Naive thymus-derived CD4-positive, alpha-beta T cell (primary cell): ENCODE data around the gene CA12. TPM values are rescaled to one million over a fixed set of nuclear protein-coding genes. Genes with fewer than 3 reads are reported as not detected.

Experiments
- ATAC-seq: fragments of 150-1000 bp; cut with Tn5 transposase; 2 replicates; pipeline ENCODE4 v1.10.0; 2021; ENCODE audit warnings: mild to moderate bottlenecking, moderate library complexity
- CTCF ChIA-PET: fragments of 350-600 bp; sonication (Branson Sonifier 250); formaldehyde crosslinking; loops from one replicate; lab custom pipeline; 2021; ENCODE audit warnings: antibody characterized with exemption; lab: Charles Lee
- POLR2A ChIA-PET: fragments of 350-600 bp; sonication (Branson Sonifier 250); formaldehyde crosslinking; loops from one replicate; lab custom pipeline; 2021; ENCODE audit warnings: antibody characterized with exemption, inconsistent platforms; lab: Charles Lee
- DNase-seq, 9 donors: peaks; one replicate each; pipeline versions ENCODE4 v3.0.0 to v3.0.0-alpha.2; 2020 to 2022; ENCODE audit warnings: mixed read lengths in 1 of 9
- H3K27ac ChIP-seq: one replicate; pipeline ENCODE4 v1.7.0; 2013; ENCODE audit warnings: mild to moderate bottlenecking, low read depth, low read length, moderate library complexity
- H3K27me3 ChIP-seq, 2 donors: one replicate each; pipeline ENCODE4 v1.7.0; 2013; ENCODE audit warnings: low read length in 2 of 2, mild to moderate bottlenecking in 2 of 2, moderate library complexity in 2 of 2; ENCODE audit not compliant: control insufficient read depth in 2 of 2, insufficient read depth in 2 of 2
- H3K36me3 ChIP-seq, 3 experiments: 1 replicate in 2 of 3; 2 replicates in 1 of 3; pipeline ENCODE4 v1.7.0; 2013; ENCODE audit warnings: low read length in 3 of 3, mild to moderate bottlenecking in 3 of 3, moderate library complexity in 1 of 3; ENCODE audit not compliant: insufficient read depth in 3 of 3, control insufficient read depth in 2 of 3
- H3K4me1 ChIP-seq, 2 donors: one replicate each; pipeline ENCODE4 v1.7.0; 2013; ENCODE audit warnings: low read length in 2 of 2, mild to moderate bottlenecking in 2 of 2, moderate library complexity in 1 of 2; ENCODE audit not compliant: control insufficient read depth in 2 of 2, insufficient read depth in 2 of 2
- H3K4me3 ChIP-seq: 2 replicates; pipeline ENCODE4 v1.7.0; 2013; ENCODE audit warnings: mild to moderate bottlenecking, low read length
- H3K9me3 ChIP-seq, 3 experiments: 1 replicate in 2 of 3; 2 replicates in 1 of 3; pipeline ENCODE4 v1.7.0; 2013; ENCODE audit warnings: low read length in 3 of 3; ENCODE audit not compliant: control insufficient read depth in 2 of 3
- H3K27ac Mint-ChIP-seq, 9 donors: one replicate each; pipeline ENCODE4 v1.8.0; 2020 to 2022; ENCODE audit warnings: mixed read lengths in 9 of 9, mild to moderate bottlenecking in 8 of 9, moderate library complexity in 5 of 9, inconsistent platforms in 2 of 9
- H3K27me3 Mint-ChIP-seq, 5 donors: one replicate each; pipeline ENCODE4 v1.8.0; 2021 to 2022; ENCODE audit warnings: mixed read lengths in 5 of 5, mild to moderate bottlenecking in 1 of 5
- H3K36me3 Mint-ChIP-seq, 5 donors: one replicate each; pipeline ENCODE4 v1.8.0; 2020 to 2022; ENCODE audit warnings: mixed read lengths in 5 of 5, mild to moderate bottlenecking in 3 of 5, inconsistent platforms in 1 of 5
- H3K4me1 Mint-ChIP-seq, 7 donors: one replicate each; pipeline ENCODE4 v1.8.0; 2020 to 2022; ENCODE audit warnings: mixed read lengths in 7 of 7, mild to moderate bottlenecking in 3 of 7, inconsistent platforms in 1 of 7
- H3K4me3 Mint-ChIP-seq, 10 donors: one replicate each; pipeline ENCODE4 v1.8.0; 2020 to 2022; ENCODE audit warnings: mild to moderate bottlenecking in 10 of 10, mixed read lengths in 10 of 10, moderate library complexity in 6 of 10, inconsistent platforms in 2 of 10
- H3K9me3 Mint-ChIP-seq, 11 donors: one replicate each; pipeline ENCODE4 v1.8.0; 2020 to 2022; ENCODE audit warnings: mixed read lengths in 11 of 11, mild to moderate bottlenecking in 4 of 11, inconsistent platforms in 1 of 11, moderate library complexity in 1 of 11
- intact Hi-C, 2 donors: fragments of 100-400 bp; cut with micrococcal nuclease; formaldehyde crosslinking; loops; one replicate each; pipeline ENCODE4 v1.15.1; 2023
- polyA plus RNA-seq, 2 donors: library from polyadenylated mRNA; unstranded; fragments of 300-500 nt; fragmentation: Illumina TruSeq; gene quantifications; one replicate each; pipeline ENCODE4 v1.2.3, GENCODE V29; 2021
- total RNA-seq, 6 experiments: library from RNA in 5 of 6; stranded (reverse) in 5 of 6; gene quantifications; 1 replicate in 5 of 6; 2 replicates in 1 of 6; pipeline ENCODE4 v1.2.3 and lab custom pipeline; 2021 to 2026

The CA12 gene
- total and polyA plus RNA-seq, 7 experiments from 2014 or later, result 0.02 TPM; not detected in 6

DNA sequence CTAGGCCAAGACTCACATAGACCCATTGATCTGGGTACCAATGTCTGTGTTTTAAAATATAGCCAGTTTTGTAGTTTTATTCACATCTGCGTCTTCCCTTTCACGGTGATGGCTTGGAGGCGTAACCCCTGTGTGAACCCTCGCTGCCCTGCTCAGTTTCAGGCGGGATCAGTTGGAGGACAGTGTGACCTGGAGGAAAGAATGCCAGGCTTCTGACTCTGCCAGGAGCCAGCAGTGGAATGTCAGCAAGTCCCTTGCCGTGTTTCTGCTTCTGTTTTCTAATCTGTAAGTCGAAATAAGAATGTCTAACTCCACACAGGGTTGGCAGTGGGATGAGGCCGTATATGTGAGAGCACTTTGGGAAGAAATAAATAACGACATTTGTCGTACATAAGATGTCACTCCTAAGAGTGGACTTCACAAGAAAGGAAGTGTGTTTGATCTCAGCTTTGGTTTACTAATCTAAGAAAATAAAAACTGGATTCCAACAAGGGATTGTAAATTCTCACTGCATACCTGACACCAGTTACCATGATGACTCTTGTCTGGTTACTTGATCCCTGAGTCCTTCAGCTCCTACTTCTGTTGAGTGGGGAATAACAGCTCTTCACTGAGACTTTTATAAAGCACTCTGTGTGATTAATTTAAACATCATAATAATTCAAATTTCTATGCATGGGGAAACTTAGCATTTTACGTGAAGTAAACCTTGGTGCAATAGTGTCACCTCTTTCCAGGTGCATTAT, 6.3 kb upstream of the CA12 start:
- intact Hi-C loops, result no loop called here
- H3K36me3 ChIP-seq, result no peaks in the 10 kb centered on the region
- no peak overlapping the region for H3K27ac ChIP-seq
- DNase-seq, result no peak
- H3K27ac Mint-ChIP-seq, result no peak overlapping the region
- peaks cover 0 to 3% of the 10 kb centered on the region in 2 donors for H3K4me1 ChIP-seq
- ATAC-seq, result no peak
- ChIA-PET CTCF (no interaction called here), POLR2A (interaction anchor here (0.6 to 1.0 kb wide), 2 partner anchors 231 to 1264 kb away, joined by 3 read pairs; partner anchors contain the start of gene RPS27L)
- H3K27me3 ChIP-seq, result no peaks in the 10 kb centered on the region
- H3K4me3 Mint-ChIP-seq, result no peak overlapping the region
- H3K27me3 Mint-ChIP-seq, result peaks cover 20 to 42% (median 29%) of the 10 kb centered on the region in 5 donors
- no peaks in the 10 kb centered on the region for H3K9me3 ChIP-seq
- peaks cover 0 to 8% (median 0%) of the 10 kb centered on the region in 11 donors for H3K9me3 Mint-ChIP-seq
- peaks cover 3 to 14% (median 13%) of the 10 kb centered on the region in 7 donors for H3K4me1 Mint-ChIP-seq
- no peak overlapping the region for H3K4me3 ChIP-seq
- H3K36me3 Mint-ChIP-seq, result peaks cover 0 to 3% (median 0%) of the 10 kb centered on the region in 5 donors

GRCh38 chr15:63385911-63386531, 4.4 kb upstream of the CA12 start:
- Histone ChIP-seq H3K9me3 (no peaks in the 10 kb centered on the region), H3K4me3 (no peak overlapping the region), H3K36me3 (no peaks in the 10 kb centered on the region), H3K27ac (no peak overlapping the region), H3K4me1 (no peaks in the 10 kb centered on the region), H3K27me3 (no peaks in the 10 kb centered on the region)
- peaks cover 0 to 8% (median 0%) of the 10 kb centered on the region in 11 donors for H3K9me3 Mint-ChIP-seq
- ChIA-PET CTCF (no interaction called here), POLR2A (no interaction called here)
- H3K27me3 Mint-ChIP-seq, result peaks cover 39 to 55% (median 44%) of the 10 kb centered on the region in 5 donors
- DNase-seq (no peak), ATAC-seq (no peak)
- intact Hi-C loops, result no loop called here
- H3K27ac Mint-ChIP-seq, result no peak overlapping the region
- H3K36me3 Mint-ChIP-seq, result peaks cover 0 to 3% (median 0%) of the 10 kb centered on the region in 5 donors
- peaks cover 0 to 10% (median 8%) of the 10 kb centered on the region in 7 donors for H3K4me1 Mint-ChIP-seq
- no peak overlapping the region for H3K4me3 Mint-ChIP-seq

DNA sequence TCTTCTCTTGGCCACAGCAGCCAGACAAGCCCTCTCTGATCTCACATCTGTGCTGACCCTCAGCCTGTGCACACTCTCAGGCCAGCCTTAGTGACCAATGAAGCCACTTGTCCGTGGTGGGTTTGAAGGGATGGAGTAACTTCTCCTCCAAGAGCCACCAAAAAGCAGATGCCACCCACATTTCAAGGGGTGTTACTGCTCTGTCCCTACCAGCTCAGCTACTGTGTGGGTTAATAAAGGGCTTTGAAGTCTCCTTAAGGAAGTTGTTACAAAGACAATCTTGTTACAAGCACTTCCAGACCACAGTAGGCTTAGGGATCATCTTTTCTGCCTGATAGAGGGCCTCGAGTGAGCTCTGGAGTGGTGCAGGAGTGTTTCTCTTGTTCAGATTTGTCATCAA, 3.3 kb upstream of the CA12 start:
- peaks cover 49 to 62% (median 52%) of the 10 kb centered on the region in 5 donors for H3K27me3 Mint-ChIP-seq

GRCh38 chr15:63382966-63383710, 1.5 kb upstream of the CA12 start:
- H3K27me3 ChIP-seq, result no peaks in the 10 kb centered on the region
- ATAC-seq, result no peak
- no peak overlapping the region for H3K27ac ChIP-seq
- H3K36me3 Mint-ChIP-seq, result peaks cover 0 to 3% (median 0%) of the 10 kb centered on the region in 5 donors
- peaks cover 0 to 17% (median 12%) of the 10 kb centered on the region in 7 donors for H3K4me1 Mint-ChIP-seq
- peaks cover 54 to 66% (median 61%) of the 10 kb centered on the region in 5 donors for H3K27me3 Mint-ChIP-seq
- H3K4me1 ChIP-seq, result no peaks in the 10 kb centered on the region
- peaks cover 0 to 8% (median 0%) of the 10 kb centered on the region in 11 donors for H3K9me3 Mint-ChIP-seq
- DNase-seq, result no peak
- H3K27ac Mint-ChIP-seq, result no peak overlapping the region
- intact Hi-C loops, result no loop called here
- H3K9me3 ChIP-seq, result no peaks in the 10 kb centered on the region
- H3K4me3 Mint-ChIP-seq, result peak overlapping the region in 1 of 10 donors; percentile 69
- H3K36me3 ChIP-seq, result no peaks in the 10 kb centered on the region
- POLR2A ChIA-PET, result no interaction called here
- H3K4me3 ChIP-seq, result no peak overlapping the region
- CTCF ChIA-PET, result no interaction called here

More for the DNA sequence above, 3.3 kb upstream of the CA12 start:
- ATAC-seq (no peak), DNase-seq (no peak)
- Mint-ChIP-seq H3K36me3 (peaks cover 0 to 3% (median 0%) of the 10 kb centered on the region in 5 donors), H3K27ac (peak overlapping the region in 1 of 9 donors; percentile 78), H3K9me3 (peaks cover 0 to 8% (median 0%) of the 10 kb centered on the region in 11 donors), H3K4me1 (peaks cover 0 to 17% (median 12%) of the 10 kb centered on the region in 7 donors), H3K4me3 (no peak overlapping the region)
- Histone ChIP-seq H3K4me3 (no peak overlapping the region), H3K27me3 (no peaks in the 10 kb centered on the region), H3K27ac (no peak overlapping the region), H3K4me1 (no peaks in the 10 kb centered on the region), H3K36me3 (no peaks in the 10 kb centered on the region), H3K9me3 (no peaks in the 10 kb centered on the region)
- ChIA-PET POLR2A (no interaction called here), CTCF (no interaction called here)
- intact Hi-C loops, result no loop called here

DNA sequence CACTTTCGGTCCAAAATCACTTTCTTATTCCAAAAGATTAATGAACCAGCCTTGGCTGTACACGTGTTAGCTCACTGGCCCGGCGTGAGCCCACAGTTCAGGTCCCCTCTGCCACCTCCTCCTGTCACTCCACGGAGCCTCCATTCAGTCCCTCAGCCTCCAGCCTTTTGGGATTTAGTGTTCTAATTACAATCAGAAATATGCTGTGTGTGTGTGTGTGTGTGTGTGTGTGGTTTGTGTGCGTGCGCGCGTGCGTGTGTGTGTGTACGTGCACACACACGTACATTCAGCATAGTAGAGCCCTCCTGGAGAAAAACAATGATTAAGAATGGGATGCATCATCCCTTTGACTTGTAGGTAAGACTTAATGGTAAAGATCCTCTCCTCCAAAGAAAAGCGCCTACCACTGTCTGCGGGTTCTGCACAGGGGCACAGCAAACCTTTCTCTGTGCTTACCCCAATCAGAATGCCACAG, 801 bp downstream of the CA12 start:
- H3K4me1 Mint-ChIP-seq, result peaks cover 0 to 17% (median 12%) of the 10 kb centered on the region in 7 donors
- DNase-seq (no peak), ATAC-seq (no peak)
- Histone ChIP-seq H3K9me3 (no peaks in the 10 kb centered on the region), H3K36me3 (no peaks in the 10 kb centered on the region), H3K27me3 (no peaks in the 10 kb centered on the region), H3K4me3 (no peak overlapping the region), H3K27ac (no peak overlapping the region), H3K4me1 (no peaks in the 10 kb centered on the region)
- no peak overlapping the region for H3K27ac Mint-ChIP-seq
- H3K4me3 Mint-ChIP-seq, result peak overlapping the region in 9 of 10 donors; percentile 34 to 80 (median 72)
- intact Hi-C loops, result no loop called here
- CTCF ChIA-PET, result no interaction called here
- peaks cover 51 to 70% (median 65%) of the 10 kb centered on the region in 5 donors for H3K27me3 Mint-ChIP-seq
- H3K36me3 Mint-ChIP-seq, result peaks cover 0 to 3% (median 0%) of the 10 kb centered on the region in 5 donors
- H3K9me3 Mint-ChIP-seq, result peaks cover 0 to 5% (median 0%) of the 10 kb centered on the region in 11 donors
- POLR2A ChIA-PET, result no interaction called here

DNA sequence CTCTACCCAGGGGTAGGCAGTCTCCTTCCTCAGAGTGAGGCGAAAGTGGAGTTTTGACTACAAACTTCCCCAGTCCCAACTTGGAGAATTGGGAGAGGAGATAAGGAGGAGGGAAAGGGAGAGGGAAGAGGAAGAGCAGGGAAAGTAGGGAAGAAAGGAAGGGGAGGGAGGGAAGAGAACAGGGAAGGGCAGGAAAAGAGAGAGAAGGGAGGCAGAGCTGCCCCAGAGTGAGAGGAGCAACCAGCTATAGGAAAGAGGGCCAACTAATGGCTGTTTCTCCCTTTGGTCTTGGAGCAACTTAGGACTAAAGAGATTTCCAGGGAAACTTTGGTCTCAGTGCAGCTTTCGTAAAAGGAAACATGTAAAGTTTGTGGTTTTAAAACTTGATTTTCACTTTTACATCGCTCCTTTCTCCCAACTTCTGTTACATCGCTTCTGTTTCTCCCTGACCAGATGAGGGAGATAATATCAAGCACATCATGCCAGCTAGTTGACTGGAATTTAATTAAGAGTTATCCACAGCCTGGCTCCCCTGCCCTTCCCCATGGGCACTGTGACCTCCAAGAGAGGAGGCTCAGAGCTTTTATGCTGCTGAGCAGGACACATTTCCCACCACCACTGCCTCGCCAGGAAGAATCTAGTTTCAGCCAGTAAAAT, 1.4 kb downstream of the CA12 start:
- H3K4me1 ChIP-seq, result no peaks in the 10 kb centered on the region
- no peak for DNase-seq
- H3K9me3 ChIP-seq, result no peaks in the 10 kb centered on the region
- intact Hi-C loops, result no loop called here
- H3K36me3 Mint-ChIP-seq, result peaks cover 0 to 3% (median 0%) of the 10 kb centered on the region in 5 donors
- H3K27ac Mint-ChIP-seq, result no peak overlapping the region
- no peak for ATAC-seq
- H3K27me3 Mint-ChIP-seq, result peaks cover 51 to 70% (median 65%) of the 10 kb centered on the region in 5 donors
- no peaks in the 10 kb centered on the region for H3K27me3 ChIP-seq
- ChIA-PET POLR2A (no interaction called here), CTCF (no interaction called here)
- H3K4me3 Mint-ChIP-seq, result peak overlapping the region in 6 of 10 donors; percentile 13 to 78 (median 56)
- no peaks in the 10 kb centered on the region for H3K36me3 ChIP-seq
- H3K27ac ChIP-seq, result no peak overlapping the region
- H3K4me1 Mint-ChIP-seq, result peaks cover 0 to 20% (median 12%) of the 10 kb centered on the region in 7 donors
- no peak overlapping the region for H3K4me3 ChIP-seq
- peaks cover 0 to 2% (median 0%) of the 10 kb centered on the region in 11 donors for H3K9me3 Mint-ChIP-seq
